ENCODE results near the gene SPRYD7. TPM values are rescaled to one million over a fixed set of nuclear protein-coding genes. Genes with fewer than 3 reads are reported as not detected.
A peak's percentile ranks its signal among the peaks of the same experiment; 100 is the strongest.

Gene SPRYD7, protein sequence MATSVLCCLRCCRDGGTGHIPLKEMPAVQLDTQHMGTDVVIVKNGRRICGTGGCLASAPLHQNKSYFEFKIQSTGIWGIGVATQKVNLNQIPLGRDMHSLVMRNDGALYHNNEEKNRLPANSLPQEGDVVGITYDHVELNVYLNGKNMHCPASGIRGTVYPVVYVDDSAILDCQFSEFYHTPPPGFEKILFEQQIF
- total RNA-seq, result 1 to 10 TPM in 1 of 2 donors, under 1 TPM in 1; 0.99 to 3.0 TPM
- 3.8 to 6.5 reads per million in 2 donors for total RNA-seq

DNA sequence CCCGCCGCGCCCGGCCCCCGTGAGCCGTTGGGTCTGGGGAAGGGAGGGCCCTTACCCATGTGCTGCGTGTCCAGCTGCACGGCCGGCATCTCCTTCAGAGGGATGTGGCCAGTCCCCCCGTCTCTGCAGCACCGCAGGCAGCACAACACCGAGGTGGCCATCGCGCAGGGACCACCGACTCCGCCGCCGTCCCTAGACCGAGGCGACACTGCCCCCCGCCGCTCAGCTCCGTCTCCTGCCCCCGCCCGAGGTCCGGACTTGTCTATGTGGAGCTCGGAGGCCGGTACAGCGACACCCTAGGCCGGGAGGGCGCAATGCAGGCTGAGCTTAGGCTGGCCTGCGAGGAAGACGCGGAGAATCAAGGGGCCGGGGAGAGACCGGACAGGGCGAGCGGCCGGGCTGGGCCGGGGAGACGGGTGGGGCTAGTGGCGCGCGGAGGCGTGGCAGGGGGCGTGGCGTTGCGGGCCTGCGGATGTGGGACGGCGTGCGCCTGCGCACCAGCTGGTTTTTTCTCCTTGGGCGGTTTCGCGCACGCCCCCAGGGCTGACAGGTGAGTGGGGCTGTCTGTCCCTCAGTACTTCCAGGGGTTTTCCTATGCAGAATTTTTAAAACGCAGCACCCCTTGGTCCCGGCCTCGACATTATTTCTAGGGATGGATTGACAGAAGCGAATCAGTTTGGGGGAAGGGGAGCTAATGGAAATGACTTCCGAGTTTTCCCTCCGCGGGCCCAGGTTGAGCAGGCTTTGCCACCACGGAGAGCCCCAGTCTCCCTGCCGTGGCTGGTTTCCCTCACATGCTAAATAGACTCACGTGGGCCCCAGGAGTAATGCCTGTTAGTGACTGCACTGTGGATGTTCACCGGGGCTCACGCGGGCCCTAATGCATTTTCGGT, at the start of gene SPRYD7:
TSS of gene SPRYD7 (minus strand) at position 266 of the 893 bp plus-strand sequence. CDS start at position 161, 105 bp downstream.
- ATAC-seq, result peak; percentile 91
- H3K9me3 ChIP-seq (ENCODE audit: control insufficient read depth, low read length, poor library complexity, severe bottlenecking), result no peaks in the 10 kb centered on the region

DNA sequence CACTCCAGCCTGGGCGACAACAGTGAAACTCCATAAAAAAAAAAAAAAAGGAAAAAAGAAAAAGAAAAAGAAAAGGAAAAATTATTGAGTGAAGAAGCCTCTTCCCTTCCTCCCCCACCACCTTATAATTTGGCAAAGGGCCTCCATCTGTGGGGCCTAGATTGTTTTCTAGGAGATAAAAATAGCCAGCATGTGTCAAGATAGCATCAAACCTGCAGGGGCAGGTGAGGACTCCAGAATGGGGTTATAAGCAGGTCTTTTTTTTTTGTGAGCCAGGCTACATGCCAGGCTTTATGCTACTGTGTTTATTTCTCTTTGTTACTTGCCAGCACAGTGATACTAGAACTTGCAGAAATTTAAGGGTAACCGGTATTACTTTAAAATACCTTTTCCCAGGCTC, 49.0 kb upstream of the SPRYD7 start:
- H3K9me3 ChIP-seq (ENCODE audit: control insufficient read depth, low read length, poor library complexity, severe bottlenecking), result no peaks in the 10 kb centered on the region
- H3K27me3 Mint-ChIP-seq, result no peaks in the 10 kb centered on the region
- no peaks in the 10 kb centered on the region for H3K4me1 Mint-ChIP-seq
- no peak overlapping the region for H3K4me3 Mint-ChIP-seq
- no peak for ATAC-seq
- H3K36me3 Mint-ChIP-seq (ENCODE audit: low read depth), result no peaks in the 10 kb centered on the region
- H3K27ac Mint-ChIP-seq, result no peak overlapping the region
- DNase-seq, result no peak

More for the DNA sequence above, at the start of gene SPRYD7:
- DNase-seq, result peak; percentile 86 to 95 (median 92)
- Mint-ChIP-seq H3K4me1 (peaks cover 14% of the 10 kb centered on the region), H3K36me3 (ENCODE audit: low read depth) (peaks cover 2% of the 10 kb centered on the region), H3K4me3 (peak within 1 kb of the TSS; percentile 97), H3K27ac (peak within 1 kb of the TSS; percentile 88), H3K27me3 (no peaks in the 10 kb centered on the region)

DNA sequence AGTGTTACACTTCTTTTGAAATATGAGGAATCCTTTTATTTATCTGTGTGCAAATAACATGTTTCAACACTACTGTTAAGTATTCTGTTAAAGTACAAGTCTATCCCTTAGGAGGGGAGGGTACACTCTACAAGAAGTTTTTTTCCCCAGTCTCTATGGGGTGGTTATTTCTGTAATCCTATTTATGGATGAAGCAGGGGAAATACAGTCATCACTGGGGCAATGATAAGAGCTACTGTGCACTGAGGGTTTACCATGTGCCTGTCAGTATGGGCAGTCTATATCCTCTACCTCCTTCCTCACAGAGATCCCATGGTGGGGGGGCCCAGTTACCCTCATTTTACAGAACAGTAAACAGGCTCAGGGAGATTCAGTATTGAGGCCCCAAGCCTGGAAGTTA, 44.1 kb upstream of the SPRYD7 start:
- DNase-seq (no peak), ATAC-seq (no peak)
- Mint-ChIP-seq H3K4me3 (no peak overlapping the region), H3K27ac (peak overlapping the region; percentile 68), H3K27me3 (no peaks in the 10 kb centered on the region), H3K4me1 (peaks cover 2% of the 10 kb centered on the region), H3K36me3 (ENCODE audit: low read depth) (no peaks in the 10 kb centered on the region)
- no peaks in the 10 kb centered on the region for H3K9me3 ChIP-seq (ENCODE audit: control insufficient read depth, low read length, poor library complexity, severe bottlenecking)

DNA sequence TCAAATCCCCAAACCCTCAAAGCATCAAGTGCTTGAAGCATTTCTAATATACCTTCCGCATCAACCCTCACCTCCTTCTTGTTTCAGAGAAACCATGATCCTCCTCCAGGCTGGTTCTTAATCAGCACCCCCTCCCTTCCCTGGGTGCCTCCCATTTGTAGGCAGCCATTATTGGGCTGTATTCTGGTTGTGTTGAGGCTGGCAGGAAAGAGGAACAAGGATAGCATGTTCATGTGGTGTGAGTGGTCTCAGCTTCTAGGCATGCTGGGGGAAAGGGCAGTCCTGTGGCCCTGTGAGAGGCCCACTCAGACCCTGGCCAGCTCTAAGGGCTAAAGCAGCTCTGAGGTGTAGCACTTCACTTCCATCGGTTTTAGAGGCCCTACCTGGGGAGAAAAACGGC, 41.9 kb upstream of the SPRYD7 start:
- no peak overlapping the region for H3K27ac Mint-ChIP-seq
- ATAC-seq, result no peak
- no peak for DNase-seq
- H3K4me1 Mint-ChIP-seq, result peaks cover 2% of the 10 kb centered on the region
- H3K4me3 Mint-ChIP-seq, result no peak overlapping the region
- no peaks in the 10 kb centered on the region for H3K36me3 Mint-ChIP-seq (ENCODE audit: low read depth)
- no peaks in the 10 kb centered on the region for H3K27me3 Mint-ChIP-seq
- no peaks in the 10 kb centered on the region for H3K9me3 ChIP-seq (ENCODE audit: control insufficient read depth, low read length, poor library complexity, severe bottlenecking)

DNA sequence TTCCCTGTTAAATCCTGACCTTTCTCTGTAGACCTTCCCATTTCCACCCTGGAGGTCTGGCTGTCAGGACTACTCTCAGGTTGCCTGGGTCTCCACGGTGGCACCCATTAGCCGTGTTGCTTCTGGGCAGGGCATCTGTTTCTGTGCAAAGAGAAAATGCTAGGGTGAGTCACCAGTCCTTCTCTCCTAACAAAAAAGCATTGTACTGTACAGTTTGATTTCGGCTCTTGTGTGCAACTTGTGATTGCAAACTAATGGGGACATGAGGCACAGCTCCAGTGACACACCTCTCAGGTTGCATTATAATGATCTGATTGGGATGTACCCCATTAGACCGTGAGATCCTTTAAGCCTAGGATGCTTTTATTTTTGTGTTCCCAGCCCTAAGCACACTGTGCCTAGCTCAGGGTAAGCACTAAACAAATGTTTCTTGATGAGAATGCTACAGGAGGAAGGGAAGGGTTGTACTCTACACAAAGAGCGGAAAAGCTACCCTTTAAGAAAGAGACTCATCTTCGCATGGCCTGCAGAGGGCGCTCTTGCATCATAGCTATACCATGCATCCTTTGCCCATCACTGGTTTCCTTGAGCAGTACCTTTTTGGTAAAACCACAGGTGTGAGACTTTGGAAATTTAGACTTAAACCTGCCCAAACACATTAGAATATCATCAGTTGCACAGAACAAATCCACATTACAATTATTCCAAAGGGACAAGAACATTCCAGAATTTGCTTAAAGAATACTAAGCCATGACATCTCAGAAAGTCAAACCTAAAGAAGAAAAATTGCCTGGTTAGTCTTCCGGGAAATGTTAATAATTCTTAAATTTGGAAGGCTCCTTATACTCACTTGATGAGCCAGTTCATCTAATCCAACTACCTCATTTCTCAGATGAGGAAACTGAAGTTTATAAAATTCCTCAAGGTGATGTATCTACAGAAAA, 40.4 kb upstream of the SPRYD7 start:
- Mint-ChIP-seq H3K4me3 (no peak overlapping the region), H3K27ac (no peak overlapping the region), H3K36me3 (ENCODE audit: low read depth) (no peaks in the 10 kb centered on the region), H3K4me1 (peaks cover 2% of the 10 kb centered on the region), H3K27me3 (no peaks in the 10 kb centered on the region)
- H3K9me3 ChIP-seq (ENCODE audit: control insufficient read depth, low read length, poor library complexity, severe bottlenecking), result no peaks in the 10 kb centered on the region
- DNase-seq (peak; percentile 61 to 72 (median 70)), ATAC-seq (peak; percentile 79)

DNA sequence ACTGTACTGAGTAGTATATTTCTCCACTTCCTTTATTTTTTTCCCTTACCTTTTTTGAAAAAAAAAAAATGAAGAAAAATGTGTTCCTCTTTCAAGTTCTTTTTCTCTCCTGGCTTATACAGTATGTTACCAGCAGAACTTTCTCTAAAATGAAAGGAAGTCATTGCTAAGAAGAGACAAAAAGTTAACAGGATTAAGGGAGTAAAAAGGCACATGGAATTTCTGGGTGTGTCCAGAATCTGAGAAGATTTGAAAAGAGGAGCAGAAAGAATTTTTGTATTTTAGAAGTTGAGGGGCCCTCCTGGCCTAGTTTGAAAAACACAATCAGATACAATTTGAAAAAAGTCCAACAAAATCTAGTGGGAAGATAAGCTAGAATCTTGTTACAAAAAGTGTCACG, 39.7 kb upstream of the SPRYD7 start:
- ATAC-seq (no peak), DNase-seq (no peak)
- Mint-ChIP-seq H3K27me3 (no peaks in the 10 kb centered on the region), H3K4me3 (no peak overlapping the region), H3K36me3 (ENCODE audit: low read depth) (no peaks in the 10 kb centered on the region), H3K27ac (no peak overlapping the region), H3K4me1 (peaks cover 2% of the 10 kb centered on the region)
- no peaks in the 10 kb centered on the region for H3K9me3 ChIP-seq (ENCODE audit: control insufficient read depth, low read length, poor library complexity, severe bottlenecking)

DNA sequence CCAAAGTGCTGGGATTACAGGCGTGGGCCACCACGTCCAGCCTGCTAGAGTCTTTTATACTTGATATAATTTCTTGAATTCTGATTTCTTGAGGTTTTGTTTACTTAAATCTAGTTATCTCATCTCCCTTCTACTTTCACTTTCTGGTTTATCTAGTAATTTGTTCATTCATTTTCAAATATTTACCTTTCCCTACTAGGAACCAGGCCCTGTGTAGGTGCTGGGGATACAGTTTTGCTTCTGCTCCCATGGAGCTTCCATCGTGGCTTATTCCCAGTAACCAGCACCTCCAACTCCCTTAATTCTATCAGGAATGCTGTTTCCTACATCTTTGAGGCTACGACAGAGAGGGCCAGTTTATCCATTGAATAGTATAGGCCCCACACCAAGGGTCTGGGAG, 36.6 kb upstream of the SPRYD7 start:
- Mint-ChIP-seq H3K4me1 (peaks cover 2% of the 10 kb centered on the region), H3K27ac (peak overlapping the region; percentile 45), H3K4me3 (no peak overlapping the region), H3K27me3 (no peaks in the 10 kb centered on the region), H3K36me3 (ENCODE audit: low read depth) (no peaks in the 10 kb centered on the region)
- H3K9me3 ChIP-seq (ENCODE audit: control insufficient read depth, low read length, poor library complexity, severe bottlenecking), result no peaks in the 10 kb centered on the region
- DNase-seq (no peak), ATAC-seq (no peak)

DNA sequence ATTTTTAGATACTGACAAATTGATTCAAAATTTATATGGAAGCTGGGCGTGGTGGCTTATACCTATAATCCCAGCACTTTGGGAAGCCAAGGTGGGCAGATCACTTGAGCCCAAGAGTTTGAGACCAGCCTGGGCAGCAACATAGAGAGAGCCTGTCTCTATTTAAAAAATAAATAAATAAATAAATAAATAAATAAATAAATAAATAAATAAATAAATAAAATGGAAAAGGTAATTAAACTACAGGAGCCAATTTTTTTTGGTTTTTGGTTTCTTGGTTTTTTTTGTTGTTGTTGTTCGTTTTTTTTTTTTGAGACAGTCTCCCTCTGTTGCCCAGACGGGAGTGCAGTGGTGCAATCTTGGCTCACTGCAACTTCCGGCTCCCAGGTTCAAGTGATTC, 31.3 kb upstream of the SPRYD7 start:
- no peak for ATAC-seq
- no peak overlapping the region for H3K4me3 Mint-ChIP-seq

DNA sequence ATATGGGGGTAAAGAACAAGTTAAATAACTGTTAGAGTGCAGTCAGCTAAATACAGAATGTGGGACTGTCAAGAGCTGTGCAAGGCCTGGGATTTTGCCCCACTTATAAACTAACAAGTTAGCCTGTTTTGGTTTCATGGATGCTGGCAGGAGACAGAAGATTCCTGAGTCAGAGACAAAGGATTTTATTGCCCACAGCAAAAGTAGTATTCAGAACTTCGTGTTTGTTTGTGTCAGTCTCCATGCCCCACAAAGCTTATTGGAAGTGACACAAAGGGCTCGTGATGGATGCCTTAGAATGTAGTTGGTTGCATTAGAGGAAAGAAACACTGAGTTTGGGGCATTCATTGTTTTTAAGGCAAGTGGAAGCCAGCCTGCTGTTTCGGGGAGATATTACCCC, 22.2 kb upstream of the SPRYD7 start:
- no peak overlapping the region for H3K27ac Mint-ChIP-seq
- ATAC-seq, result no peak
- H3K4me1 Mint-ChIP-seq, result no peaks in the 10 kb centered on the region
- H3K9me3 ChIP-seq (ENCODE audit: control insufficient read depth, low read length, poor library complexity, severe bottlenecking), result no peaks in the 10 kb centered on the region
- H3K27me3 Mint-ChIP-seq, result no peaks in the 10 kb centered on the region
- no peak overlapping the region for H3K4me3 Mint-ChIP-seq
- DNase-seq, result no peak
- H3K36me3 Mint-ChIP-seq (ENCODE audit: low read depth), result peaks cover 2% of the 10 kb centered on the region

More for the DNA sequence above, 31.3 kb upstream of the SPRYD7 start:
- no peak for DNase-seq
- no peaks in the 10 kb centered on the region for H3K9me3 ChIP-seq (ENCODE audit: control insufficient read depth, low read length, poor library complexity, severe bottlenecking)
- Mint-ChIP-seq H3K4me1 (no peaks in the 10 kb centered on the region), H3K36me3 (ENCODE audit: low read depth) (no peaks in the 10 kb centered on the region), H3K27me3 (no peaks in the 10 kb centered on the region), H3K27ac (no peak overlapping the region)

DNA sequence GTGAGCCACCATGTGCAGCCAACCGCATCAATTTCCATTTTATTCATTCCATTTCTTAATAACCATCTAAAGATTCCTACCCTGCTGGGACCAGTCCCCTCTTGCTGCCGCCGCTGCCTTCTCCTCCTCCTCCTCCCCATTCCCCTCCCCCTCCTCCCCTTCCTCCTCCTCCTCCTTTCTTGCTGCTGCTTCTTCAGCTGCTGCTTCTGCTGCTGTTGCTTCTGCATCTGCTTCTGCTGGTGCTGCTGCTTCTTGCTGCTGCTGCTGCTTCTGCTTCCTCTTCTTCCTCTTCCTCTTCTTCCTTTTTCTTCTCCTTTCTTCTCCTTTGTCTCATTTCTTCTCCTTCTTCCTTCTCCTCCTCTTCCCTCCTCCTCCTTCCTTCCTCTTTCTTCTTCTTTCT, 20.0 kb upstream of the SPRYD7 start:
- no peaks in the 10 kb centered on the region for H3K27me3 Mint-ChIP-seq
- no peaks in the 10 kb centered on the region for H3K9me3 ChIP-seq (ENCODE audit: control insufficient read depth, low read length, poor library complexity, severe bottlenecking)
- H3K27ac Mint-ChIP-seq, result no peak overlapping the region
- H3K36me3 Mint-ChIP-seq (ENCODE audit: low read depth), result peaks cover 2% of the 10 kb centered on the region
- no peak overlapping the region for H3K4me3 Mint-ChIP-seq
- no peak for DNase-seq
- no peaks in the 10 kb centered on the region for H3K4me1 Mint-ChIP-seq
- ATAC-seq, result no peak

DNA sequence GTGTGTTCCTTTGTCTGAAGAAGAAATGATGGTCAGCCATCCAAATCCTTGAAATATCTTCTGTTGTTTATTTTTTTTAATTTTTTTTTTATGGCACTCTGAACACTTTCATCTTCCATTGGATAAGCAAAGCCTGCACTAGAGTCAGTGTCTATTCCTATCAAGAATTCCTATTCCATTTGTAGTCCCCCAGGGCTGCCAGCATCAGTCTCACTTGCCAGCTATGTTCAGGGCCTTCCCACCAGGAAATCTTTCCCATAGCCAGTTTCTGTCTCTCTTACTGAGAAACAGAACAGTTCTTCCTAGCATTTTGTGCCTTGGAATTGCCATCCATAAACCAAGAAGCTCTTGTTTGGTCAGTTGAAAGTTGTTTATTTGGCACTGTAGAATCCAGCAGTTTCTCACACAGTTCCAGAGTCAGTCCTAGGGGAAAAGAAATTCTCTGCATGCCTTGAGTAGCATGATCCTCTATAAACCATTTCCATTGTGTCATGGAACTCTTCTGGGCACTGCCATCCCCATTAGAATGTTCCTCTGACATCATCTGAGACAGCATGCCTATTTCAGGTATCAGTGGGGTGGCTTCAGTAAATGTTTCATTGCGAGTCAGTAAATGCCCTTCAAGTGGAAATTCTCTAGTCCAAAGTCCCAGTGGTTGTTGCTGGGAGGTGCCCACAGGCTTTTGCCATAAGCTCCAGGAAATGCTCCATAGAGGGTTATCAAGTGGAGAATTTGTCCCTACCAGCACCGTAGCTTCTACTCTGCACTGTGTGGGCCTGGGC, 18.7 kb upstream of the SPRYD7 start:
- ATAC-seq (no peak), DNase-seq (no peak)
- peaks cover 2% of the 10 kb centered on the region for H3K36me3 Mint-ChIP-seq (ENCODE audit: low read depth)
- no peaks in the 10 kb centered on the region for H3K27me3 Mint-ChIP-seq
- no peak overlapping the region for H3K4me3 Mint-ChIP-seq
- H3K27ac Mint-ChIP-seq, result no peak overlapping the region
- no peaks in the 10 kb centered on the region for H3K4me1 Mint-ChIP-seq
- H3K9me3 ChIP-seq (ENCODE audit: control insufficient read depth, low read length, poor library complexity, severe bottlenecking), result no peaks in the 10 kb centered on the region

DNA sequence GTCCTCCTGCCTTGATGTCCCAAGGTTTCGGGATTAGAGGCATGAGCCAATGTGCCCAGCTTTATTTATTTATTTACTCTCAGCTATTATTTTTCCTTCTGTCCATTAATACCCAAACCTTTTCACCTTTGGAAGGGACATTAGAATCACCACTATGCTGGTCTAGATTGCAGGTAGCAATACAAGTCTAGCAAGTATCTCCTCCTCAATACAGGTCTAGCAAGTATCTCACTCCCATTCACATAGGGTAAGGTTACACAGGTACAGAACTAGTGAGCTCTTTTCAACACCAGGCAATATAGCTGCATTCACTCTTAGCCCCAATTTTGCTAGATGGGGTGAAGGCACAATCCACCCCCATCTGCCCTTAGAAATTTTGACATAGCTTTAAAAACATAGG, 17.4 kb upstream of the SPRYD7 start:
- ATAC-seq, result no peak
- H3K9me3 ChIP-seq (ENCODE audit: control insufficient read depth, low read length, poor library complexity, severe bottlenecking), result no peaks in the 10 kb centered on the region
- no peaks in the 10 kb centered on the region for H3K4me1 Mint-ChIP-seq
- DNase-seq, result no peak
- peaks cover 2% of the 10 kb centered on the region for H3K36me3 Mint-ChIP-seq (ENCODE audit: low read depth)
- no peaks in the 10 kb centered on the region for H3K27me3 Mint-ChIP-seq
- no peak overlapping the region for H3K4me3 Mint-ChIP-seq
- no peak overlapping the region for H3K27ac Mint-ChIP-seq
